Neutrophil (primary cell): ENCODE measurements around the gene SLIT3.

Experiments
- H3K27ac ChIP-seq: fragments of 200-600 bp; sonication (generic); 2 replicates; pipeline ENCODE4 v1.5.1; 2016; ENCODE audit warnings: mild to moderate bottlenecking, moderate library complexity
- H3K27me3 ChIP-seq: fragments of 200-600 bp; sonication (generic); 2 replicates; pipeline ENCODE4 v1.6.0; 2016; ENCODE audit warnings: mild to moderate bottlenecking
- H3K36me3 ChIP-seq: fragments of 200-600 bp; sonication (generic); 2 replicates; pipeline ENCODE4 v1.5.1; 2017
- H3K4me1 ChIP-seq, 2 experiments: fragments of 200-600 bp in 1 of 2; sonication (generic) in 1 of 2; 1 replicate in 1 of 2; 2 replicates in 1 of 2; pipeline versions ENCODE4 v1.5.1 to v1.6.1; 2013 to 2016; ENCODE audit warnings: low read depth in 1 of 2, low read length in 1 of 2, mild to moderate bottlenecking in 1 of 2, moderate library complexity in 1 of 2; ENCODE audit not compliant: control insufficient read depth in 1 of 2, insufficient read depth in 1 of 2
- H3K4me3 ChIP-seq, 2 experiments: fragments of 200-600 bp in 1 of 2; sonication (generic) in 1 of 2; 1 replicate in 1 of 2; 2 replicates in 1 of 2; pipeline ENCODE4 v1.5.1; 2013 to 2016; ENCODE audit warnings: low read depth in 1 of 2, low read length in 1 of 2, mild to moderate bottlenecking in 1 of 2, moderate library complexity in 1 of 2
- H3K9me3 ChIP-seq: fragments of 200-600 bp; sonication (generic); 2 replicates; pipeline ENCODE4 v1.5.1; 2016
- CTCF ChIP-seq: fragments of 200-600 bp; sonication (generic); IDR thresholded peaks from 2 replicates; pipeline ENCODE4 v1.5.1; 2016; ENCODE audit warnings: antibody characterized with exemption

The SLIT3 gene

GRCh38 chr5:168858371-168858770 is 442.6 kb downstream of the SLIT3 start:
- no peaks in the 10 kb centered on the region for H3K36me3 ChIP-seq
- no peak overlapping the region for H3K4me3 ChIP-seq
- H3K27me3 ChIP-seq, result peaks cover 3% of the 10 kb centered on the region
- H3K4me1 ChIP-seq, result no peaks in the 10 kb centered on the region
- H3K27ac ChIP-seq, result no peak overlapping the region
- no peaks in the 10 kb centered on the region for H3K9me3 ChIP-seq
- no peak for TF ChIP-seq CTCF

GRCh38 chr5:168853972-168854371 is 447.0 kb downstream of the SLIT3 start:
- Histone ChIP-seq H3K9me3 (no peaks in the 10 kb centered on the region), H3K27ac (no peak overlapping the region), H3K27me3 (peaks cover 23% of the 10 kb centered on the region), H3K36me3 (no peaks in the 10 kb centered on the region), H3K4me3 (no peak overlapping the region), H3K4me1 (no peaks in the 10 kb centered on the region)
- no peak for TF ChIP-seq CTCF

- Histone ChIP-seq H3K27ac (no peak overlapping the region), H3K4me3 (no peak overlapping the region), H3K4me1 (no peaks in the 10 kb centered on the region), H3K9me3 (no peaks in the 10 kb centered on the region), H3K27me3 (peaks cover 23% of the 10 kb centered on the region), H3K36me3 (no peaks in the 10 kb centered on the region)
- no peak for TF ChIP-seq CTCF
These were observed 448.6 kb downstream of the SLIT3 start for GRCh38 chr5:168852329-168852728.

GRCh38 chr5:168851902-168852321 is 449.0 kb downstream of the SLIT3 start:
- H3K27me3 ChIP-seq, result peaks cover 23% of the 10 kb centered on the region
- no peaks in the 10 kb centered on the region for H3K36me3 ChIP-seq
- H3K9me3 ChIP-seq, result no peaks in the 10 kb centered on the region
- no peak for TF ChIP-seq CTCF
- H3K4me3 ChIP-seq, result no peak overlapping the region
- no peaks in the 10 kb centered on the region for H3K4me1 ChIP-seq
- no peak overlapping the region for H3K27ac ChIP-seq

- Histone ChIP-seq H3K27ac (no peak overlapping the region), H3K27me3 (peaks cover 23% of the 10 kb centered on the region), H3K36me3 (no peaks in the 10 kb centered on the region), H3K4me1 (no peaks in the 10 kb centered on the region), H3K9me3 (no peaks in the 10 kb centered on the region), H3K4me3 (no peak overlapping the region)
- TF ChIP-seq CTCF, result no peak
These were observed 450.3 kb downstream of the SLIT3 start for GRCh38 chr5:168850683-168851082.

- Histone ChIP-seq H3K36me3 (no peaks in the 10 kb centered on the region), H3K27ac (no peak overlapping the region), H3K27me3 (peaks cover 22% of the 10 kb centered on the region), H3K4me3 (no peak overlapping the region), H3K9me3 (no peaks in the 10 kb centered on the region), H3K4me1 (no peaks in the 10 kb centered on the region)
- no peak for TF ChIP-seq CTCF
These were observed 452.4 kb downstream of the SLIT3 start for GRCh38 chr5:168848569-168848968.
